Endothelial cell of umbilical vein (primary cell): ENCODE data around the gene FLNB. TPM values are rescaled to one million over a fixed set of nuclear protein-coding genes. Genes with fewer than 3 reads are reported as not detected.

Experiments
- BruUV-seq: library from RNA; stranded (reverse); fragments of 400-500 nt; replicated peaks from 2 replicates; lab custom pipeline; 2021; lab: Mats Ljungman, UMichigan
- CTCF ChIA-PET: fragments of 300-600, 350-600 bp; sonication (Branson Sonifier 250); formaldehyde crosslinking; loops from one replicate; lab custom pipeline; 2021; ENCODE audit warnings: antibody characterized with exemption, inconsistent platforms; lab: Charles Lee
- POLR2A ChIA-PET: fragments of 300-600, 350-600 bp; sonication (Branson Sonifier 250); formaldehyde crosslinking; loops from one replicate; lab custom pipeline; 2021; ENCODE audit warnings: antibody characterized with exemption, inconsistent platforms; lab: Charles Lee
- DNase-seq: peaks from one replicate; pipeline ENCODE4 v3.0.0-alpha.2; 2011; ENCODE audit warnings: low read depth, low spot score
- FAIRE-seq: peaks from 2 replicates; lab custom pipeline; 2011; peaks lifted over from hg19 to GRCh38; lab: Jason Lieb, UNC
- H2AFZ ChIP-seq: 2 replicates; pipeline ENCODE4 v1.6.0; 2012; ENCODE audit warnings: low read depth, low read length, control low read depth, inconsistent platforms
- H3K27ac ChIP-seq: 2 replicates; pipeline ENCODE4 v1.5.1; 2011; ENCODE audit warnings: low read depth, mild to moderate bottlenecking, control low read depth, low read length, moderate library complexity; ENCODE audit not compliant: insufficient read depth
- H3K27me3 ChIP-seq, 2 experiments: 2 replicates each; pipeline versions ENCODE4 v1.6.0 to v1.6.1; 2011; ENCODE audit warnings: low read length in 2 of 2, mixed read lengths in 1 of 2; ENCODE audit not compliant: control insufficient read depth in 2 of 2, insufficient read depth in 2 of 2
- H3K36me3 ChIP-seq, 2 experiments: 2 replicates in 1 of 2; 3 replicates in 1 of 2; pipeline ENCODE4 v1.5.1; 2011; ENCODE audit warnings: low read length in 2 of 2, mild to moderate bottlenecking in 1 of 2, moderate library complexity in 1 of 2; ENCODE audit not compliant: control insufficient read depth in 2 of 2, insufficient read depth in 2 of 2; ENCODE audit errors: extremely low read depth in 1 of 2
- H3K4me1 ChIP-seq: 3 replicates; pipeline ENCODE4 v1.5.1; 2011; ENCODE audit warnings: mild to moderate bottlenecking, low read length; ENCODE audit not compliant: control insufficient read depth, insufficient read depth; ENCODE audit errors: extremely low read depth
- H3K4me2 ChIP-seq: 2 replicates; pipeline ENCODE4 v1.6.1; 2011; ENCODE audit warnings: low read length, control low read depth, mixed read lengths; ENCODE audit not compliant: insufficient read depth
- H3K4me3 ChIP-seq, 3 experiments: fragments of 200-600 bp in 1 of 3; sonication (generic), shearing (Covaris generic) in 1 of 3; replicated peaks in 1 of 3; 2 replicates each; pipeline ENCODE4 v1.5.1; 2011 to 2016; ENCODE audit warnings: control low read depth in 3 of 3, low read length in 3 of 3, mild to moderate bottlenecking in 2 of 3, inconsistent platforms in 1 of 3, low read depth in 1 of 3, moderate library complexity in 1 of 3; ENCODE audit not compliant: insufficient read depth in 1 of 3
- H3K79me2 ChIP-seq: 2 replicates; pipeline ENCODE4 v1.6.0; 2012; ENCODE audit warnings: low read length, inconsistent platforms; ENCODE audit not compliant: control insufficient read depth, insufficient read depth
- H3K9ac ChIP-seq: replicated peaks from 2 replicates; pipeline ENCODE3; 2011; ENCODE audit warnings: low read length, control low read depth; ENCODE audit not compliant: insufficient read depth; ENCODE audit errors: extremely low read depth
- H3K9me1 ChIP-seq: replicated peaks from 3 replicates; pipeline ENCODE4 v1.6.0; 2011; ENCODE audit warnings: mild to moderate bottlenecking, low read length; ENCODE audit not compliant: control insufficient read depth, insufficient read depth; ENCODE audit errors: extremely low read depth
- H3K9me3 ChIP-seq: replicated peaks from 2 replicates; pipeline ENCODE4 v1.5.1; 2012; ENCODE audit warnings: low read length, inconsistent platforms; ENCODE audit not compliant: control insufficient read depth, insufficient read depth
- H4K20me1 ChIP-seq: replicated peaks from 2 replicates; pipeline ENCODE3; 2011; ENCODE audit warnings: mild to moderate bottlenecking, low read length; ENCODE audit not compliant: control insufficient read depth, insufficient read depth; ENCODE audit errors: extremely low read depth
- FOS ChIP-seq: IDR thresholded peaks from 2 replicates; pipeline ENCODE4 v1.6.1; 2011; ENCODE audit warnings: mild to moderate bottlenecking, low read length, moderate library complexity, borderline replicate concordance; ENCODE audit not compliant: insufficient read depth
- GATA2 ChIP-seq: IDR thresholded peaks from 2 replicates; pipeline ENCODE4 v1.7.0; 2011; ENCODE audit warnings: low read depth, mild to moderate bottlenecking, moderate library complexity, mixed read lengths, low read length; ENCODE audit not compliant: insufficient read length, insufficient read depth
- JUN ChIP-seq: IDR thresholded peaks from 2 replicates; pipeline ENCODE4 v1.6.1; 2011; ENCODE audit warnings: borderline replicate concordance, low read depth; ENCODE audit not compliant: insufficient read length, insufficient read depth
- POLR2A ChIP-seq: IDR thresholded peaks from 2 replicates; pipeline ENCODE4 v1.6.1; 2012; ENCODE audit warnings: low read depth, mild to moderate bottlenecking, control low read depth, low read length
- POLR2AphosphoS5 ChIP-seq: IDR thresholded peaks from 2 replicates; pipeline ENCODE4 v1.6.1; 2012; ENCODE audit warnings: low read depth, mild to moderate bottlenecking, control low read depth, low read length, moderate library complexity; ENCODE audit not compliant: insufficient read depth
- dilution Hi-C: fragments of 300-500 bp; cut with MboI; formaldehyde crosslinking; loops from one replicate; pipeline ENCODE4 v1.15.0; 2019; ENCODE audit warnings: low sequenced_read_pairs; ENCODE audit not compliant: extremely low pct_ligation_motif_present
- intact Hi-C: fragments of 100-400 bp; cut with micrococcal nuclease; formaldehyde crosslinking; loops from one replicate; pipeline ENCODE4 v1.10.0; 2022
- polyA plus RNA-seq, 4 experiments: library from polyadenylated mRNA; depleted of rRNA in 3 of 4; stranded (reverse) in 3 of 4; unstranded in 1 of 4; fragments of >200 nt; gene quantifications; 2 replicates each; pipeline versions ENCODE4 v1.2.1 to v1.2.3, GENCODE V29; 2011 to 2012; ENCODE audit warnings: missing spikeins in 1 of 4
- total RNA-seq: library from RNA; stranded (reverse); gene quantifications from 2 replicates; pipeline ENCODE4 v1.2.3, GENCODE V29; 2021
- TF ChIP-seq, protein P1 (sequence below), 2 donors: IDR thresholded peaks; 1 replicate in 1 of 2; 2 replicates in 1 of 2; pipeline ENCODE4 v1.5.1; 2011; ENCODE audit warnings: low read length in 2 of 2, mild to moderate bottlenecking in 2 of 2, moderate library complexity in 2 of 2, control low read depth in 1 of 2, inconsistent platforms in 1 of 2, low read depth in 1 of 2; ENCODE audit not compliant: insufficient read depth in 1 of 2; ENCODE audit errors: extremely low read depth in 1 of 2

FLNB gene
- total and polyA plus RNA-seq, 2 donors (not counting 3 experiments of a cell fraction or from before 2014, with no cell fraction given), result 479 to 670 TPM

DNA sequence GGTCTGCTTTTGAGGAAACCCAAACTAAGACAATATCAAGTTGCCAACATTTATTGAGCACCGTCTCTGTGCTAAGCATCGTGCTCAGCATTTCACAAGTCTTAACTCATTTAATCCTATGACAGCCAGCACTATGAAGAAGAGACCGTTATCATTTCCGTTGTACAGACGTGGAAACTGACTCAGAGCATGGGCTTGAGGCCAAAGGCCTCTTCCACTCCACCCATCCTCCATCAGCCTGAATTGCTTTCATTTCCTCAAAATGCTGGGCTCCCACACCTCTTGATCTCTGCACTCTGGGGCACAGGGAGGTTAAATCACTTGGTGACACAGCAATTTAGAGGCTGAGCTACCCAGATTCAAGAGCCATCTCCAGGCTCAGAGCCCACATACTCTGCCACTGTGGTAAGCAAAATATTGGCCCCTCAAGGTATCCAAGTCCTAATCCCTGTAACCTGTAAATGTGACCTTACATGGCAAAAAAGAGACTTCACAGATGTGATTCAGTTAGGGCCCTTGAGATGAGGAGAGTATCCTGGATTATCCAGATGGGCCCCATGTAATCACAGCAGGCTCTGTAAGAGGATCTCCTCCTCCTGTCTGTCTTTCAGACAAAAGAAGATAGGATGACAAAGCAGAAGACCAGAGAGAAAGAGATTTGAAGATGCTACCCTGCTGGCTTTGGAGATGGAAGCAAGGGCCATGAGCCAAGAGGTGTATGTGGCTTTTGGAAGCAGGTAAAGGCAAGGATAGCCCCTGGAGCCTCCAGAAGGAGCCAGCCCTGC is 24.3 kb upstream of the FLNB start:
- Histone ChIP-seq H3K4me2 (peak overlapping the region; percentile 38), H4K20me1 (no peaks in the 10 kb centered on the region)
- CTCF ChIA-PET, result interaction anchor here (0.6 kb wide), 1 partner anchor 327 kb away, joined by 3 read pairs; no protein-coding TSS in a partner anchor

More for the DNA sequence above, 24.3 kb upstream of the FLNB start:
- Histone ChIP-seq H3K36me3 (no peaks in the 10 kb centered on the region), H3K27me3 (no peaks in the 10 kb centered on the region), H2AFZ (no peak overlapping the region), H3K9me1 (no peaks in the 10 kb centered on the region), H3K4me3 (no peak overlapping the region), H3K27ac (peak overlapping the region; percentile 56), H3K9ac (no peak overlapping the region), H3K9me3 (no peaks in the 10 kb centered on the region), H3K79me2 (no peaks in the 10 kb centered on the region), H3K4me1 (peaks cover 14% of the 10 kb centered on the region)
- dilution Hi-C loops, result no loop called here
- TSS peak; percentile 68 for BruUV-seq
- FAIRE-seq (peak; percentile 87), DNase-seq (peak; percentile 81)
- TF ChIP-seq, protein P1, sequence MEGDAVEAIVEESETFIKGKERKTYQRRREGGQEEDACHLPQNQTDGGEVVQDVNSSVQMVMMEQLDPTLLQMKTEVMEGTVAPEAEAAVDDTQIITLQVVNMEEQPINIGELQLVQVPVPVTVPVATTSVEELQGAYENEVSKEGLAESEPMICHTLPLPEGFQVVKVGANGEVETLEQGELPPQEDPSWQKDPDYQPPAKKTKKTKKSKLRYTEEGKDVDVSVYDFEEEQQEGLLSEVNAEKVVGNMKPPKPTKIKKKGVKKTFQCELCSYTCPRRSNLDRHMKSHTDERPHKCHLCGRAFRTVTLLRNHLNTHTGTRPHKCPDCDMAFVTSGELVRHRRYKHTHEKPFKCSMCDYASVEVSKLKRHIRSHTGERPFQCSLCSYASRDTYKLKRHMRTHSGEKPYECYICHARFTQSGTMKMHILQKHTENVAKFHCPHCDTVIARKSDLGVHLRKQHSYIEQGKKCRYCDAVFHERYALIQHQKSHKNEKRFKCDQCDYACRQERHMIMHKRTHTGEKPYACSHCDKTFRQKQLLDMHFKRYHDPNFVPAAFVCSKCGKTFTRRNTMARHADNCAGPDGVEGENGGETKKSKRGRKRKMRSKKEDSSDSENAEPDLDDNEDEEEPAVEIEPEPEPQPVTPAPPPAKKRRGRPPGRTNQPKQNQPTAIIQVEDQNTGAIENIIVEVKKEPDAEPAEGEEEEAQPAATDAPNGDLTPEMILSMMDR (IDR thresholded peaks at IDR 0.05; ENCODE audit: extremely low read depth in 1 of 2, insufficient read depth in 1 of 2, low read depth in 1 of 2, low read length in 2 of 2), result no peak
- TF ChIP-seq JUN (peak; percentile 74), FOS (peak; percentile 92), POLR2A (no peak), POLR2AphosphoS5 (peak; percentile 86), GATA2 (peak; percentile 84)
- intact Hi-C loops, result loop anchor here (1.0 kb wide), 1 partner anchor 9 kb away; no protein-coding TSS in a partner anchor
- POLR2A ChIA-PET, result no interaction called here
